HG03159 (cell line): ENCODE results near the gene MLLT3.

ENCODE experiments used
- ATAC-seq: cut with Tn5 transposase; IDR thresholded peaks from one replicate; pipeline ENCODE4 v1.9.1; 2021; ENCODE audit warnings: mild to moderate bottlenecking, moderate library complexity; ENCODE audit not compliant: unreplicated experiment

MLLT3 gene

DNA sequence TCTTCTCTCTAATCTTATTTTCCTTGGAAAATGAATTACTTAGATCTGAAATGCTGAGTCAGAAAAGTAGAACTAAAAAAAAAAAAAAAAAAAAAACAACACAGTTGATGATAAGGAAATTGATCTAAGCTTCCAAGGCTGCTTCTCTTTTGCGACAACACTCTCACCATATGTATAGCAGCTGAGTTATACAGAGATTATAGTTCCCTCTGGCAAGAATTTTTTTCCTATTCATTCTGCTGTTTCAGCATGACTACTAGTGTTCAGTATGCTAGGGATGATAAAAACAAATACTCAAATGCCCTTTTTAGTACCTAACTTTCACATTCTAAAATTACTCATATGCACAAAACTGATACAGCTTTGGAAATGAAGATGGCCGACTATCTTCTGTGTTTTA lies 267.3 kb downstream of the MLLT3 start:
- ATAC-seq: no peak

DNA sequence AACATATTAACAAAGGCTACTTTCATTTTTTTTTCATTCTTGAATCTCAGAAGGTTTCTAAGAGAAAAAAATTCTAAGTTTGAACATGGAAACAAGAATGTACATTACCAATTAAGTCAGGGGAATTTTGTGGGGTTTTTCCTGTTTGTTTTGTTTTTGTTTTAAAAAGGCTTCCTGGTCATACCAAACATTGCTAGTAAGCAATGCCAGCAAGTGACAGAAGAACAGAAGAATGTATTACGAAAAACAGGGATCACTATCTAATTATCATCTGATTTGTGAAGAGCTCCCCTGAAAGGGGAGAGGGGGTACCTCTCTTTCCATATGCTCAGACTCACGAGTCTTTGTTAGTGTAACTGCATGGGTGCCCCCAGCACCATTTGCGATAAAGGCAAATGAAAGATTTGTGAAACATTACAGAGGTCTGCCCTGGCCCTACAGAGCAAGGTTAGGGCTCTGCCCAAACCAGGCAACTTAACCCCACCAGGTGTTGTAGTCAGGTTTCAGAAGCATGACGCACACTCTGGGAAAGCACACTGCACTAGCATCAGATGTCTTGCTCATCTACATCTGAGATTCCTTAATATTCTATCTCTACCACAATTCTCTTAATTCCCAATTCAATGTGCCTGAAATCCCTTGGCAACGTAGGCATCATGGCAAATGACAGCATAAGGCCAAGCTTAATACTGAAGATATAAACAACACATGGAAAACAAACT lies 268.2 kb downstream of the MLLT3 start:
- no peak for ATAC-seq

DNA sequence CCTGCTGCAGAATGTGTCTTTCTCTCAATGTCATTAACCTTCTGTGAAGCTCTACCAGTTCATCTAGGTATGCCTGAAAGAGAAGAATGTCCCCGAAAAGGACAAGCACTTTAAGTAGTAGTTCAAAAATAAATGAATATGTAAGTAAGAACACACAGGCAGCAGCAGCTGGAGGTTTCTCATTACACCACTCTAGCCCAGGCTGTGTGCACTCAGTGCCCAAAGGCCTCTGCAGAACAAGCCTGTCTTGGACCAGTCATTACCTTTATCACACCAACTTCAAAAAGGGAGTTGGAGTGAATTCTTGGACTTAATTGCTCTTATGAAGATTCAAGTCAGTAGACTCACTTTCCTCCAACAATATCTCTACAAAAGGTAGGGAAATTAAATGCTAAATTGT lies 268.8 kb downstream of the MLLT3 start:
- ATAC-seq: no peak

DNA sequence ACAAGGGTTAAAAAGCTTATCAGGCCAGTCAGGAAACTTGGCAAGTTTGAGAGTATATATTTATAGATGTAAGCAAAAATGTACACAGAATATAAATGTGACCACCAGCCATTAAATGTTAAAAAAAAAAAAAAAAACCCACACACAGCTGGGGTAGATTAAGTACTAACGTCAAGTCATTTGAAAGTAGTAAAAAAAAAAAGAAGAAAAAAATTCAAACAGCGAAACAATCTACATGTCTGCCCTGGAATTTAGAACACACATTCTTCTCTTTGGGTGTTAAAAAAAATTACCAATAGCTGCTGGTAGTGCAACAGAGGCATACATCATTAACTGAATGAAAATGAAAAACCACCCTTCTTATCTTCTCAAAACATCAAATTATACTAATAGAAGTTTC lies 269.7 kb downstream of the MLLT3 start:
- no peak for ATAC-seq

DNA sequence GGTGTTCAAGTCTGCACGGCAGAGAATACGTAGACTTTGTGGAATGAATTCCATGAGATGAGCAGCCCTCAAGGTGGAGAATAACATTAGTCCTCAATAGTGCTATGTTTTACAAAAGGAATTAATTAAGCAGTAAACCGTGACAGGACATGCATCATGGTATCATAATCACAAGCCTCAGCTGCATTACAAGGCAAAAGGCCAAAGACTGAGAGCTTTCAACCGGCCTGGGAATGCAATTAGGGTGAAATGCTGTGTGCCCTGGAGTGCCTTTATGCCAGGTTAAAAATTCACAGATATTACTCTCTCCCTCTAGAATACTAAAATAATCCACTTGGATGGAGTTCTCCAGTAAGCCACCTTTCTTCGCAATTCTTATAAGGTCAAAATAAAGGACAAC lies 270.6 kb downstream of the MLLT3 start:
- ATAC-seq: no peak

DNA sequence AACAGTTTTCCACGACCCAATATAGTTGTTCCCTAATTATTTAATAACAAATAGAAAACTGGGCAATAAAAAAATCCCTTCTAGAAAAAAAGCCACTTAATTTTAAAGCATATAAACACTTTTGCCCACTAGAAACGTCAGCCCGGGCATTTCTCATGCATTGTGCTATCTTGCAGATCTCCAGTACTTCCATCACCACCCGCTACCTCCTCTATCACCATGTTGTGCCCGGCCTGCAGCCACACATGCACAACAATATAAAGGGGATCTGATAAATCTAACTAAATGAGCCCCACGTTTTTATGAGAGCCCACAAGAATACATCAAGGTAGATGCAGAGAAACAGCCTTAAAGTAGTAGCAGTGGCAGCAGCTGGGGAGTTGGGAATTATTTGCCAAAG lies 272.7 kb downstream of the MLLT3 start:
- ATAC-seq: no peak

DNA sequence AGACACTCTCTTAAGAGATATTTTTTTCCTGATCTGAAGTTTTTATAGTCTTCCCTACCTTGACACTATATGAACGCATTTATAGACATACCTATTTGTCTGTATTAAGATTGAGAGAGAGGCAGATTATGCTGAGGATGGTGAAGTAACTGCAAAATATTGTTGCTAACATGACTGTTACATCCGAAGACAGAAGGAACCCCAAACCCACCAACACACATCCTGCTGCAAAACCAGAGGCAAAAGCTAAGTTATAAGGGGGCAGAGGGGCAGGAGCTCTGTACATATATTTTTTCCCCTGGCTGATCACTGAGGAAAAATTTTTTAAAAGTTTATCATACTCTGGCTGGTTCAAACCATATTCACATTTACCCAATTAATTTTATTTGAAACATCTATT lies 279.0 kb downstream of the MLLT3 start:
- no peak for ATAC-seq

DNA sequence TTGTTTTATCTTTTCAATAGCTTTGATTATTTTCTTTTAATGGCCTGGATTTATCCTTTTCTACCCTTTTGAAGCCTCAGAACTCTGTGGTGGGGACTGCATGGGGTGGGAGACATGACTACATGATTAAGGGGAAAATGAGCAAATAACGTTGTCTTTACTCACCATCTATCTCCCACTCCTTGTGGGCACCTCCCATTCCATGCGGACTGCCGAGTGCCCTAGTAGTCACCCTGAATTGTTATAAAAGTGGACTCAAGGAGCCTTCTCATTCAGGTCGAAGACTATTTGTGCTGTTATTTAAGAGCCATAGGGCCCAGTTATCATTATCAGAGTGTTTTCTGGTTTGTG lies 281.8 kb downstream of the MLLT3 start:
- no peak for ATAC-seq

DNA sequence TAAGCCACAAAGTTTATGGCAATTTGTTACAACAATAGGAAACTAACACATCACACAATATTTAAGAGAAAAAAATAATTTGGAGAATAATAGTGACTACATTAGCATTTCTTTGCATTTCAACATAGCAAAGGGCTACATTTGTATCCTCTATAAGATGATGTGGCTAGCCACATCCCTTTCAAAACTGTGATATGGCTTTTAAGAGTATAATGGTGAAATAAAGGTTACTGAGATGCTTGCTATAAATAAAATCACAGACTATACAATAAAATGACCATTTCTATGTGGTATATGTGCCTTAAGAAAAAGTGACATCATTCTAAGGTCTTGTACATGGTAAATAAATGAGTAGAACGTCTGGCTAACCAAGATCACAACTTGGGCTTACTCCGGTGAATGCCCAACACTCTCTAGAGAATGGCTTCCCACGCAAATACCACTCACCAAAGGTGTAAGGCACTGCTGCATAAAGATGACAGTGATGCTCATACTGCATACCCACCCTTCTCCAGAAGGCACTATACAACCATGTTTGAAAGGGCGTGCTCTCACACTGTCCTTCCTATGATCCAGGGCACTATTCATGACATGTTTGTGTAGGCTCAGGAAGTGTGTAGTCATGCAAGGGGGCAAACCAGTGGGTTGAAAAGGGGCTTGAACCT lies 286.5 kb downstream of the MLLT3 start:
- no peak for ATAC-seq

DNA sequence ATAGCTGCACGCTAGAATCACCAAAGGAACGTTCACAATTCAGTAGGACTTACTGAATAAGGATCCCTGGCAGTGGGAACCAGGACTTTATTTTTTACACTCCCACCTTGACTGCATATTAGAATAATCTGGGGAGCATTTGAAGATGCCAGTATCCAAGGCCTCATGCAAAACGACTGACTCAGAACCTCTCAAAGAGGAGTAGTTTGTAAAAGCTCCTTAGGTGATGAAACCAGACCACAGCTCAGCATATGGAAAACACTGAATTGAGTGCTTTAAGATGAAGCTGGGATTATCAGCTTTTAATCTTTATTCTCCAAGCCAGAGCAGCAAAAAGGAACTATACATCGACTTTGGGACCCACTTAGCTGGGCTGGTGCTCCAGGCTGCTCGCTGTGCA lies 288.3 kb downstream of the MLLT3 start:
- ATAC-seq: no peak

DNA sequence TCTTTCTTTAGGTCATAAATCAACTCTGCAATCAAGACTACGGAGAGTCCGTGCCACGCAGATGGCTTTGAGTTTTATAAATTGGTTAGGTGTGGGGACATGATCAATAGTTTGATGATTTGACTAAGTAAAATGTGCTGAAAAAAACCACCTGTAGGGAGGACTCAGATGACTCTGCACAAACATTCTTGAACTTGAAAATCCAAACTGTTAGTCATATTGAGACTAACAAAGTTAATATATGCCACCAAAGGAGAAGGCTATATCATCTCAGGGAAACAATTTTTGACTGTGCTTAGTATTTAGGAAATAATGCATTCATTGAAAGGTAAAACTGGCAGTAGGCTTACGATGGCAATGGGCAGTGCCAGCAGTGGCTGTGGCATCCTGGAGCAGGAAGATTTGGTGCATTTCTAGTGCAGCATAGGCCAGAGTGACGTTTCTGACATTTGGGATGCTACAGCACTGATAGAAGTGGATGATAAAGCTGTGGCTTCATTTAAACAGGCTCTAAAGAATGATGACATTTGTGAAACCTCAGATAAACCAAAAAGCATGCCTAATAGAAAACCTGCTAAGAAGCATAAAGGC lies 291.1 kb downstream of the MLLT3 start:
- ATAC-seq: peak; percentile 84

DNA sequence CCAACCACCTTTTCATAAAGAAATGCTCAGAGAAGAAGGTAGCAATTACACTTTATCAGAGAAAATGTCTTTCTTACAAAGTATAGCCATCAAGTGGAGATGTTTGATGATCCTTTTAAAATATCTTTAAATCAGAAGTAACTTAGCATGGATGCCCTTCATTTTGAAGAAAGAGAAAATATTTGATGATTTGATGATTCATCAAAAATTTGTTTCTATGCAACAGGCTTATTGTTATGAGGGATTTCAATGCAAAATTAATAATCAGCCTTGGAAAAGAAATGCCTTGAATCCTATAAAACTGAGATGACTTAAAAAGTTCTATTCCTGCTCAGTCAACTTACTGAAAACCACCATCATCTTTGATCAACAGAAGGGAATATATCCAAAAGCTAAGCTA lies 291.6 kb downstream of the MLLT3 start:
- no peak for ATAC-seq

DNA sequence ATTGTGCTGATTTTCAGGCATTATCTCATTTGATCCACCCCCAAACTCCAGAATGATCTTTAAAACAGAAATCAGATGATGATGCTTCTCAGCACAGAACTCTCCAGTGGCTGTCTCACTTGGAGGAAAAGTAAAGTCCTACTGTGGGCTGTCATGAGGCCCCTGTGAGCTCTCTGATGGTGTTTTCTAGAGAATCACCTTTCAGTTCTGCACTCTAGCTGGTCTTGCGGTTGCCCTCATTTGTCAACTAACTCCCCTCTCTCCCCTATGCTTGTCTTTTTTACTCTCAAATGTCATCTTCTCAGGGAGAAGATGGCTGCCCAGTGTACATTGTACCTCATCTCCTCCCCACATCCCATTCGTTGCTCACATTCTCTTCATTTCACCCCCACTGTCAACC lies 295.8 kb downstream of the MLLT3 start:
- no peak for ATAC-seq

DNA sequence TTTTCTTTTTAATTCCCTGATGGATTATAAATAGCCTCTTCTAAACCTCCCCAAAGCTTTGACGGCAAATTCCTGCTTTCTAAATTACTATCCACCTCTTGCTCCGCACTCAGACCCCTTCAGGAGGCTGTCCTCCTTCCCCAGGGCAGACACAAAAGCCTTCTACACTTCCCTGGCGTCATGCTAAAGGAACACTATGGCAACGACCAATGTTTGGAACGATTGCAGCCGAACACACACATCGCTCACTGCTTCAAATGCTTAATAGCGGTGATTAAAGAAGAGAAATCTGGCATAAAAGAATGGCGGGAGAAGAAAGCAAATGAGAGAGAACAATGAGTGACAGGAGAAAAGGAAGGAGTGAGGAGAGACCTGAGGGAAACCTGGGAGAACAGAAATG lies 297.3 kb downstream of the MLLT3 start:
- no peak for ATAC-seq

DNA sequence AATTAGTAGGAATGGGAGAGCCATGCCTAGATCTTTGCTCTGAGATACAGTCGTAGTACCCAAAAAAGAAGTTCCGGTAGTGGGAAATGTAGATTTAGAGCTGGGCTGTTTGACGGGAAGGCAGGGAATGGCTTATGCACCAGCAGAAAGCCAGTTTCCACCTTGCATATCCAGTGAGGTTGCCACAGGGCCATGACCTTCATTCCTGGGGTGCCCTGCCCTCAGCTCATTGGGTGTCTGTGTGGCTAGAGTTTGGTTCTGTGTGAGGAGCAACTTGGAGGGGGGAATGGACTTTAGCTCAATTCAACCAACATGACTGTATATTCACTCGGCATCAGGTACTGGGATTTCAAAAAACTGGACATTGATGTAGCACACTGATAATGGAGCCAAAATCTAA lies 300.1 kb downstream of the MLLT3 start:
- no peak for ATAC-seq

DNA sequence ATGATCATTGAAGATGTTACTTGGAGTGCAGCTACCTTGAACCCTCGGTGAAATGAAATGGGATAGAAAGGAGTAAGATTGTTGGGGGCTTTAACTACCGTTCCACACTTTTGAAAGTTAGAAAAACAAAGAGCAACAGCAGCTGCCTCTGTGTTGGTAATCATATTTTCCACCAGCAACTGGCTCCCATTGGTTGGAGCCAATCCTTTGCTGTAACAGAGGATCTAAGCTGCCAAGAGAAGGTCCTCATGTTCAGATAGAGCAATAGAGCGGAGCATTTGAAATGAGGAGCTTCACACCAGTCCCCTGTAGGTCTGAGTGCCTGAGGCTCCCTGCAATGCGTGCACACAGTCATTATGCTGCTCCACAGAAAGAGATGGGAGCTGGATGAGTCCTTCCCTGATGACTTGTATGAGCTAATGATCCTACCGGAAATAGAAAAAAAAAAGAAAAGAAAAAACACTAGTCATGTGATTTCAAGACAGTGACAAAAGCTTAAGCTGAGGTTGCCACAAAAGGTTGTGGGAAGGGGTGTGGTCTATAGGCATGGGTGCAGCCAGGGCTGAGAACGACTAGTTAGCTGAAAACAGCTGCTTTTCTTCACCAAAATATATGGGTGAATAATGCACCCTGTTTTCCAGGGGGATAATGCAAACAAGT lies 300.7 kb downstream of the MLLT3 start:
- ATAC-seq: no peak

DNA sequence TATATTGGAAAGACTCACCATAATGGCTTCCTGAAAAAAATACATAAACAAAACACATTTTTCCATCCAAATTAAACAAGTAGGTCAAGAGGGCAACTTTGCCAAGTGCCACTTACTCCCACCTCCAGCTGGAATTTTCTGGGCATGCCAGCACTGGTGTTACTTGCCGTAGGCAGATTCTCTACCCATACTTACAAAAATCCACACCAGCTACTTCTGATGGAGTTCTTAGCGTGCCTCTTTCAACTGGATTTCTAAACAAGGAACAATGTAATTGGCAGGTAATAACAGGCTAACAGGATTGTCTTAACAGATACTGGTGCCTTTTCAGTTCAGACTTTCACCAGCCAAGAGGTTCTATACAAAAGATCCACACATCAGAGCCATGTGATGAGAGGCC lies 301.4 kb downstream of the MLLT3 start:
- no peak for ATAC-seq

DNA sequence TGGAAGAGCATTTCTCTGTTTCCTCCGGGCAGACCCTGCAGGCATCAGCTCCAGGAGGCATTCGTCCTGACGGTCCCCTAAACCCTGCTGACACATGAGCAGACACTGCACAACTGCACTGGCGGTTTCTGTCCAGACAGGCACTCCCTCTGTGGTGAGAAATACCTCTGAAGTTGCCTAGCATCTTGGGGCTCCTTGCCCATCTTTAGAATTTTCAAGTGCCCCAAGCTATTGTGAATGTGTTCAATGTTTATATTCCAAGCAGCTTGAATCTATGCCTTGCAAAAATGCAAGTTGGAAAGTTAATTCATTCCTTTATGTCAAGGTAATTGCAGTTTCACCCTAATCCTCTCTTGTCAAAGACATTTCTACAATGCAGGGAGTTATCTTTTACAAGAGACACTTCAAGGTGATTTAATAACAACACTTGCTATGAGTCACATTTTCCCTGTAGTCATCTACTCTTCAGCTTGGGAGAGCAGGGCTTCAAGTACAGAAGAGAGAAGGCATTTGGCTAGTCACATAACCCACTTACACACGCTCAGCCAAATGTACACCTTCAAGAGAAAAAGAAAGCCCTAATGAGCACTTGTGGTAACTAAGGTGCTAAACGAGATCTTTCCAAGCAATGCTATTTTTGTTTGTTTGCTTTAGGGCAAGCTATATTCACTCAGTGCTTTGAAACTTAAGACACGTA lies 302.5 kb downstream of the MLLT3 start:
- ATAC-seq: no peak

DNA sequence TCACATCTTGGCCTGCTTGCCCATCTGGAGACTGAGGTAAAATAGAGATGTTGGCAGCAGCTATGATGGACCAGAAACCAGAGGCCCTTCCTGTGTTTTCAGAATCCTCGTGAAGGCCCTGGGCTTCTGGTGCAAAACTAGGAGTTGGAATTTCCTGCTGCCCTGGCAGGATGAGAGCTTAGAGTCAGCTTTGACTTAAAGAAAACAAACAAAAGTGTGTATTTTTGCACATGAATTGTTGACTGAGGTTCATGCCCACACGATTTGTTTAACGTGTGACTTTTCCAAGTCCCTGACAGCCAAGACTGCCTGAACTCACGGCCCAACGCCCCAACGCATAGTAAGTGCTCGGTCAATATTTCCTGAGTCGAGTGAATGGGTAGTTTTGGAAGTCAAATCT lies 303.1 kb downstream of the MLLT3 start:
- ATAC-seq: no peak

DNA sequence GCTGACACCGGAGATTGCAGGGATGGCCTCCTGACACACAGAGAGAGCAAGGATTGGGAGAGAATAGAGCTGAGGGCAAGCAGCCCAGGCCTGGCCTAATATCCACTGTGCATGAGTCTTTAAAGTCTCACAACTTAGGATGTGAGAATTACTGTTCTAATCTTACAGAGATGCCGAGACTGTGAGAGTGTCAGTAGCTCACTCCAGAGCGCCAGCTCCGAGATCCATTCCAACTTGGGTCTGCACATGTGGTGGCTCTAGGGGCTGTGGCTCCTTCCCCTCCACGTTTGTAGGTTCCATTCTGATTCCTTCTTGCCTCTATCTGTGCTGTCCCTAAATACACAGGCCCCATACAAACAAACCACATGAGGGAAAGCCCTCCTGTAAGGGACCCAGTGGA lies 304.6 kb downstream of the MLLT3 start:
- no peak for ATAC-seq

DNA sequence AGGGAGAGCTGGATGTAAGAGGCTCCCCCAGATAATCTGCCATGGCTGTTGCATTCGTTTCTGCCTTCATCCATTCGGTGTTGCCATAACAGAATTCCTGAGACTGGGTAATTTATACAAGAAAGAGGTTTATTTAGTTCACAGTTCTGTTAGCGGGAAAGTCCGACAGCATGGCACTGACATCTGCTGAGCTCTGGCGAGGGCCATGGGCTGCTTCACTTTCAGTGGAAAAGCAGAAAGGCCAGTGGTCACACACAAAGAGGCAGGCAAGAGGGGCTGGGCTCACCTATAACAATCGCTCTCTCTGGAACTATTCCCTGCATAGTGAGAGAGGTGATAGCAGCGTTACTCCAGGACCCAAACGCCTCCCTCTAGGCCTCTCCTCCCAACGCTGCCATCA lies 305.9 kb downstream of the MLLT3 start:
- ATAC-seq: no peak

DNA sequence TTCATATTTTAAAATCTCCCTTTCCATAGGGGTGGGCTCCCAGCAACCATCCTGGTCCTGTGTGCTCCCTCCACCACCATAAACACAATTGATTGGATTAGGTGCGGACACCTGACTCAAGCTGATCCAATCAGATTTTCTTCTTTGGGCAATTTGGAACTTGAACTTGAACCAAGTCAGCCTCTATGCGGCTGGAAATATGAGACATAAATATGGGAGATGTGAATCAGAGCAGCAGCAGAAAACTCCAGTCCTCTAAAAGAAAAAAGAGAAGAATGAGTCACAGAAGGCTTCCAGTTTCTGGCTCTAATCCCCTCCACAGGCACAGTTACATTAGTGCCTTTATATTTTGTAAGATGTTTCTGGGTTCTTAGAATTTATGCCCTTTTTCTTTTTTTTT lies 306.6 kb downstream of the MLLT3 start:
- no peak for ATAC-seq
